ENCODE results near the gene CRX.
"Not testable (repeated sequence)": the region's sequence is repeated elsewhere in the genome, so short reads cannot be mapped to it uniquely, and the experiment has no call there.

Gene CRX

GRCh38 chr19:47865166-47865565, 43.4 kb downstream of the CRX start:
- Histone ChIP-seq H3K4me2 (ENCODE audit: insufficient read depth, low read length, poor library complexity, severe bottlenecking) (no peak overlapping the region), H3K4ac (ENCODE audit: low read length) (no peak overlapping the region), H3K27ac (replicated peaks; ENCODE audit: low read length) (no peak overlapping the region), H3K79me1 (ENCODE audit: low read depth, low read length) (no peaks in the 10 kb centered on the region), H3K4me1 (ENCODE audit: control insufficient read depth in 2 of 2, insufficient read depth in 1 of 2, low read depth in 1 of 2, low read length in 2 of 2) (peaks cover 0 to 4% of the 10 kb centered on the region in 2 donors), H3K9me3 (replicated peaks in 1 of 2; ENCODE audit: control insufficient read depth in 2 of 2, insufficient read depth in 1 of 2, low read depth in 1 of 2, low read length in 2 of 2) (peaks cover 0 to 2% of the 10 kb centered on the region in 2 donors), H3K36me3 (replicated peaks in 1 of 2; ENCODE audit: control insufficient read depth in 2 of 2, insufficient read depth in 2 of 2, low read length in 2 of 2) (no peaks in the 10 kb centered on the region), H2AFZ (ENCODE audit: low read length) (no peak overlapping the region), H3K23ac (ENCODE audit: low read depth, low read length, poor library complexity) (no peak overlapping the region), H3K4me3 (ENCODE audit: low read length in 2 of 2) (no peak overlapping the region), H4K8ac (ENCODE audit: low read depth, low read length) (no peak overlapping the region), H2BK5ac (ENCODE audit: low read length) (no peak overlapping the region), H2AK5ac (ENCODE audit: low read depth, low read length) (no peak overlapping the region), H4K91ac (ENCODE audit: low read depth, low read length, poor library complexity) (no peak overlapping the region), H3K14ac (ENCODE audit: low read length) (no peak overlapping the region), H3K9ac (ENCODE audit: low read depth, low read length, poor library complexity) (no peak overlapping the region), H2BK15ac (ENCODE audit: low read length) (no peak overlapping the region), H3K18ac (ENCODE audit: low read length) (no peak overlapping the region), H3K27me3 (ENCODE audit: control insufficient read depth in 3 of 3, insufficient read depth in 3 of 3, low read depth in 1 of 3, low read length in 3 of 3) (no peaks in the 10 kb centered on the region), H2BK12ac (ENCODE audit: low read length) (no peak overlapping the region), H2BK120ac (ENCODE audit: low read depth, low read length) (no peak overlapping the region)
- no CpG with 5 or more reads among the region's 10 CpGs for WGBS, 2 donors (ENCODE audit: extremely low coverage in 2 of 2, insufficient read length in 2 of 2, insufficient replicate concordance in 1 of 2)
- DNase-seq (ENCODE audit: low spot score): no peak

- no peak overlapping the region for H3K9ac ChIP-seq (ENCODE audit: low read depth, low read length, poor library complexity)
- no peak overlapping the region for H3K4me3 ChIP-seq (ENCODE audit: low read length in 2 of 2)
- H3K79me1 ChIP-seq (ENCODE audit: low read depth, low read length): no peaks in the 10 kb centered on the region
- H2BK5ac ChIP-seq (ENCODE audit: low read length): no peak overlapping the region
- H3K27ac ChIP-seq (replicated peaks; ENCODE audit: low read length): no peak overlapping the region
- no peak overlapping the region for H2BK120ac ChIP-seq (ENCODE audit: low read depth, low read length)
- no peak overlapping the region for H3K14ac ChIP-seq (ENCODE audit: low read length)
- H2AFZ ChIP-seq (ENCODE audit: low read length): no peak overlapping the region
- no peaks in the 10 kb centered on the region for H3K4me1 ChIP-seq (ENCODE audit: control insufficient read depth in 2 of 2, insufficient read depth in 1 of 2, low read depth in 1 of 2, low read length in 2 of 2)
- H3K9me3 ChIP-seq (replicated peaks in 1 of 2; ENCODE audit: control insufficient read depth in 2 of 2, insufficient read depth in 1 of 2, low read depth in 1 of 2, low read length in 2 of 2): no peaks in the 10 kb centered on the region
- no peak overlapping the region for H3K4ac ChIP-seq (ENCODE audit: low read length)
- no peak overlapping the region for H2AK5ac ChIP-seq (ENCODE audit: low read depth, low read length)
- H3K23ac ChIP-seq (ENCODE audit: low read depth, low read length, poor library complexity): no peak overlapping the region
- no peak overlapping the region for H2BK15ac ChIP-seq (ENCODE audit: low read length)
- H4K91ac ChIP-seq (ENCODE audit: low read depth, low read length, poor library complexity): no peak overlapping the region
- no peak overlapping the region for H3K18ac ChIP-seq (ENCODE audit: low read length)
- H3K27me3 ChIP-seq (ENCODE audit: control insufficient read depth in 3 of 3, insufficient read depth in 3 of 3, low read depth in 1 of 3, low read length in 3 of 3): no peaks in the 10 kb centered on the region
- no peak overlapping the region for H4K8ac ChIP-seq (ENCODE audit: low read depth, low read length)
- H3K36me3 ChIP-seq (replicated peaks in 1 of 2; ENCODE audit: control insufficient read depth in 2 of 2, insufficient read depth in 2 of 2, low read length in 2 of 2): no peaks in the 10 kb centered on the region
- no CpG with 5 or more reads among the region's 4 CpGs for WGBS, 2 donors (ENCODE audit: extremely low coverage in 2 of 2, insufficient read length in 2 of 2, insufficient replicate concordance in 1 of 2)
- no peak overlapping the region for H2BK12ac ChIP-seq (ENCODE audit: low read length)
- DNase-seq (ENCODE audit: low spot score): no peak
- H3K4me2 ChIP-seq (ENCODE audit: insufficient read depth, low read length, poor library complexity, severe bottlenecking): no peak overlapping the region
Observed at GRCh38 chr19:47878906-47879305, 57.2 kb downstream of the CRX start.

GRCh38 chr19:47879385-47879784, 57.6 kb downstream of the CRX start:
- not testable (repeated sequence) for H2AFZ ChIP-seq (ENCODE audit: low read length); DNase-seq (ENCODE audit: low spot score); H2AK5ac ChIP-seq (ENCODE audit: low read depth, low read length); H3K4me1 ChIP-seq (ENCODE audit: control insufficient read depth in 2 of 2, insufficient read depth in 1 of 2, low read depth in 1 of 2, low read length in 2 of 2); H3K9me3 ChIP-seq (replicated peaks in 1 of 2; ENCODE audit: control insufficient read depth in 2 of 2, insufficient read depth in 1 of 2, low read depth in 1 of 2, low read length in 2 of 2); H3K27me3 ChIP-seq (ENCODE audit: control insufficient read depth in 3 of 3, insufficient read depth in 3 of 3, low read depth in 1 of 3, low read length in 3 of 3); H2BK12ac ChIP-seq (ENCODE audit: low read length); H3K79me1 ChIP-seq (ENCODE audit: low read depth, low read length); H3K18ac ChIP-seq (ENCODE audit: low read length); H3K27ac ChIP-seq (replicated peaks; ENCODE audit: low read length); H3K23ac ChIP-seq (ENCODE audit: low read depth, low read length, poor library complexity); H4K91ac ChIP-seq (ENCODE audit: low read depth, low read length, poor library complexity); H3K14ac ChIP-seq (ENCODE audit: low read length); H2BK120ac ChIP-seq (ENCODE audit: low read depth, low read length); H3K36me3 ChIP-seq (replicated peaks in 1 of 2; ENCODE audit: control insufficient read depth in 2 of 2, insufficient read depth in 2 of 2, low read length in 2 of 2); H3K4me3 ChIP-seq (ENCODE audit: low read length in 2 of 2); H3K4me2 ChIP-seq (ENCODE audit: insufficient read depth, low read length, poor library complexity, severe bottlenecking); H3K9ac ChIP-seq (ENCODE audit: low read depth, low read length, poor library complexity); H4K8ac ChIP-seq (ENCODE audit: low read depth, low read length); H3K4ac ChIP-seq (ENCODE audit: low read length); H2BK15ac ChIP-seq (ENCODE audit: low read length); H2BK5ac ChIP-seq (ENCODE audit: low read length)
- no CpG with 5 or more reads among the region's 4 CpGs for WGBS, 2 donors (ENCODE audit: extremely low coverage in 2 of 2, insufficient read length in 2 of 2, insufficient replicate concordance in 1 of 2)

- Histone ChIP-seq H3K9ac (ENCODE audit: low read depth, low read length, poor library complexity) (no peak overlapping the region), H3K36me3 (replicated peaks in 1 of 2; ENCODE audit: control insufficient read depth in 2 of 2, insufficient read depth in 2 of 2, low read length in 2 of 2) (no peaks in the 10 kb centered on the region), H3K9me3 (replicated peaks in 1 of 2; ENCODE audit: control insufficient read depth in 2 of 2, insufficient read depth in 1 of 2, low read depth in 1 of 2, low read length in 2 of 2) (no peaks in the 10 kb centered on the region), H3K27me3 (ENCODE audit: control insufficient read depth in 3 of 3, insufficient read depth in 3 of 3, low read depth in 1 of 3, low read length in 3 of 3) (peaks cover 0 to 4% (median 0%) of the 10 kb centered on the region in 3 experiments), H2AFZ (ENCODE audit: low read length) (no peak overlapping the region), H3K18ac (ENCODE audit: low read length) (no peak overlapping the region), H3K4ac (ENCODE audit: low read length) (no peak overlapping the region), H3K4me3 (ENCODE audit: low read length in 2 of 2) (no peak overlapping the region), H4K91ac (ENCODE audit: low read depth, low read length, poor library complexity) (no peak overlapping the region), H4K8ac (ENCODE audit: low read depth, low read length) (no peak overlapping the region), H2BK5ac (ENCODE audit: low read length) (no peak overlapping the region), H2BK15ac (ENCODE audit: low read length) (no peak overlapping the region), H3K14ac (ENCODE audit: low read length) (no peak overlapping the region), H2AK5ac (ENCODE audit: low read depth, low read length) (no peak overlapping the region), H3K79me1 (ENCODE audit: low read depth, low read length) (no peaks in the 10 kb centered on the region), H3K27ac (replicated peaks; ENCODE audit: low read length) (no peak overlapping the region), H2BK12ac (ENCODE audit: low read length) (no peak overlapping the region), H3K4me1 (ENCODE audit: control insufficient read depth in 2 of 2, insufficient read depth in 1 of 2, low read depth in 1 of 2, low read length in 2 of 2) (peaks cover 0 to 2% of the 10 kb centered on the region in 2 donors), H2BK120ac (ENCODE audit: low read depth, low read length) (no peak overlapping the region), H3K23ac (ENCODE audit: low read depth, low read length, poor library complexity) (no peak overlapping the region), H3K4me2 (ENCODE audit: insufficient read depth, low read length, poor library complexity, severe bottlenecking) (no peak overlapping the region)
- DNase-seq (ENCODE audit: low spot score): no peak
- no CpG with 5 or more reads among the region's 5 CpGs for WGBS, 2 donors (ENCODE audit: extremely low coverage in 2 of 2, insufficient read length in 2 of 2, insufficient replicate concordance in 1 of 2)
Observed at GRCh38 chr19:47881757-47882156, 60.0 kb downstream of the CRX start.

Data from neuronal stem cell (in vitro differentiated cells).